ENCODE data around the gene LAMA2.

- no peak for TF ChIP-seq GATA2 (IDR thresholded peaks at IDR 0.05; ENCODE audit: low read depth, low read length)
- no peak for TF ChIP-seq GATA3 (IDR thresholded peaks at IDR 0.05; ENCODE audit: low read depth, low read length)
These were observed 46.9 kb downstream of the LAMA2 start for GRCh38 chr6:128929869-128930268.

Measured in SH-SY5Y (cell line).